DMS53 treated with DMSO at 0.1 percent for 48 hours (cell line): ENCODE data around the gene FAM184A.
"Not testable (repeated sequence)": the region's sequence is repeated elsewhere in the genome, so short reads cannot be mapped to it uniquely, and the experiment has no call there.

Experiments used
- DNase-seq: peaks from one replicate; lab custom pipeline; 2025; ENCODE audit not compliant: unreplicated experiment; lab: John Stamatoyannopoulos, UW

FAM184A gene

DNA sequence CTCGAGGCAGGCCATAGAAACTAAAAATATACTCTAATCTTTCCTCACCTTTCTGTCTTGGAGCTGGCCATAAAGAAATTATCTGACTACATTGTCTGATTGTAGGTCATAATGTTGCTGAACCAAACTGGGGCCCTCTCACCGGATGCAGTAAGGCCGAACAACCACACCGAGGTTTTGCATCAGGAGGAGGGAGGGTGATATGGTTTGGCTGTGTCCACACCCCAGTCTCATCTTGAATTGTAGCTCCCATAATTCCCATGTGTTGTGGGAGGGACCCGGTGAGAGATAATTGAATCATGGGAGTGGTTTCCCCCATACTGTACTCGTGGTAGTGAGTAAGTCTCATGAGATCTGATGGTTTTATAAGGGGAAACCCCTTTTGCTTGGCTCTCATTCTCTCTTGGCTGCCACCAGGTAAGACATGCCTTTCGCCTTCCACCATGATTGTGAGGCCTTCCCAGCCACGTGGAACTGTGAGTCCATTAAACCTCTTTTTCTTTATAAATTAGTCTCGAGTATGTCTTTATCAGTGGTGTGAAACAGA lies 19.4 kb upstream of the FAM184A start:
- not testable (repeated sequence) for DNase-seq

DNA sequence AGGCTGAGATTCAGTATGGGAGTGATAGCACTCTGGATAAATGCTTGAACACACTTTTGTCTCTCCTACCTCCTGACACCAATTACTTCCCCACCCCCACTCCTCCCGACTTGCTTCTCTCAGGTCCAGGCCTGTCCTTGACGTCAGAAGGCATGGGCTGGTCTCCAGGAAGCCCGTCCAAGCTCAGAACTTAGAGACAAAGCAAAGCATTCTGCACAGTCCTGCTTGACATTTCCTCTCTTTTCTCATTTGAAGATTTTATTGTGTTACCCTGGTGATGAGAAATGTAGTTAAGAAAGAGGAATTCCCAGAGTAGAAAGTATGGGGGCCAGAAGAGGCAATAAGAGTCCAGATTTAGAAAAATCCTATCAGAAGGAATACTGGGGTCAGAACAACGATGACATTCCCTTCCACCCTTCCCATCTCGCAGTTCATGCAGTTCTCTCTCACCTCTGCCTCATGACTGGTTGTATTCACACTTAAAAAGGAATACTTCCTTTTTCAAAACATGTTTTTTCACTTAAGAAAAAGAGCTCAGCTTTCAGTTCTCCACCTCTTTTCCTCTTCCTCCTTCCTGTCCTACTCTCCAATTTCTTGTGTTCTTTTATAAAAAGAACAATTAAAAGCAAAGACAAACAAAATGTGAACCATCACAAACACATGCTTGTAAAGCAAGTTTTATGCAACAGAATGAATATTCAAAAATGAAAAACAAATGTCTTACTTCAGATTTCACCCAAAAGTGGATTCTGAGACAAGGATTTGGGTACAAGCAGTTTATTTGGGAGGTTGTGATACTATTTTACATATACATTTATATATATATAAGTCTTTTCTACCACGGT lies 18.5 kb upstream of the FAM184A start:
- DNase-seq: no peak

DNA sequence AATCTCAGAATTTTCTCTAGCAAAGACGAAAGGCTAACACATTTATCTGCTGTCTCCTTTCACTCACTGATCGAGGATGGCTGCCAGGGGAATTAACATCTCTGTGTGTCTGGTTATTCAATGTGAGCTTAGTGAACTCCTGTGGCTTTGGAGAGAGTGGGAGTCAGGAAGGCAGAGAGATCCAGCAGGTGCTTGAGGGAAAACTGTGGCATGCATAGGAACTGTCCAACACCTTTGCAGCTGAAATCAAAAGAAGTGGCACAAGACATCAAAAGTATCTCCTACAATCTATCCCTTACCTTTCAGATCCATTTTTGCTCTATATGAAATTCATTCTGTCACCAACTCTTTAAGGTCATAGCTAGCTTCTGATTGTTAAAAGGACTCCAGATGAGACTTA lies 11.8 kb upstream of the FAM184A start:
- DNase-seq: no peak

DNA sequence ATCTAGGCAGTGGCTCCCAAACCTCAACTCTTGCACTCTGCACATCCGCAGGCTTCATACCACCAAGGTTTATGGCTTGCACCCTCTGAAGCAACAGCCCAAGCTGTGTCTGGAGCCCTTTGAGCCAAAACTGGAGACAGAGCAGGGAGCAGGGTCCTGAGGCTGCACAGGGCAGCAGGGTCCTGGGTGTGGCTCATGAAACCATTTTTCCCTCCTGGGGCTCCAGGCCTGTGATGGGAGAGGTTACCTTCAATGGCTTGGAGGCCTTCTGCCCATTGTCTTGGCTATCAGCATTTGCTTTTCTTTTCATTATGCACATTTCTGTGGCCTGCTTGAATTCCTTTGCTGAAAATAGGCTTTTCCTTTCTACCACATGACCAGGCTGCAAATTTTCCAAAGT lies 6.3 kb upstream of the FAM184A start:
- DNase-seq: no peak

DNA sequence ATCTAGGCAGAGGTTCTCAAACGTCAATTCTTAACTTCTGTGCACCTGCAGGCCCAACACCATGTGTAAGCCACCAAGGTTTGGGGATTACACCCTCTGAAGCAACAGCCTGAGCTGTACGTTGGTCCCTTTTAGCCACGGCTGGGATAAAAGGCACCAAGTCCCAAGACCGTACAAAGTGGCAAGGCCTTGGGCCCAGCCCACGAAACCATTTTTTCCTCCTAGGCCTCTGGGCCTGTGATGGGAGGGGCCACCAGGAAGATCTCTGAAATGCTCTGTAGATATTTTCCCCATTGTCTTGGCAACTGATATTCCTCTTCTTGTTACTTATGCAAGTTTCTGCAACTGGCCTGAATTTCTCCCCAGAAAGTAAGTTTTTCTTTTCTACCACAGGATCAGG lies 4.5 kb upstream of the FAM184A start:
- no peak for DNase-seq

DNA sequence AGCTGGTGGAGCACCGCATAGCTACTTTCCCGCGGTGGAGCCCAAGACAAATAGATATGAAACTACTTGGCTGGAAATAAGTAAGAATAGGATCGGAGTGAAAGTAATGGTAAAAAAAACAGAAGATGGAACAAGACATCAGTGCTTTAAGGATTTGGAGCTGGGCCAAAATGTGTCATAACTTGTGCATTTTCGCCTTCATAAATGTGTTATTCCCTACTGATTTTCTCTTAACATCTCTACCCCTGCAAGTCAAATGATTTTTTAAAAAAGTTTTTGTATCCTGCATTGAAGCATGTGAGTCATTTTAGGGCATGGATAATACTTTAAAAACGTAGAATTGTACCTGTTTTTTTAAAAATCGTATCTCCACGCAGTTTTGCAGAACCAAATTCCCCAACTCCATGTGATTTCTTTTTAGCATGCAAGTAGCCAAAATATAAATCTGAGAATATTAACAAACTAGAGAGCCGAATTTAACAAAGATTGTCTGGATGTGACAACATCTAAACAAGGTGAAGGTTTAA lies 882 bp upstream of the FAM184A start:
- DNase-seq: no peak

DNA sequence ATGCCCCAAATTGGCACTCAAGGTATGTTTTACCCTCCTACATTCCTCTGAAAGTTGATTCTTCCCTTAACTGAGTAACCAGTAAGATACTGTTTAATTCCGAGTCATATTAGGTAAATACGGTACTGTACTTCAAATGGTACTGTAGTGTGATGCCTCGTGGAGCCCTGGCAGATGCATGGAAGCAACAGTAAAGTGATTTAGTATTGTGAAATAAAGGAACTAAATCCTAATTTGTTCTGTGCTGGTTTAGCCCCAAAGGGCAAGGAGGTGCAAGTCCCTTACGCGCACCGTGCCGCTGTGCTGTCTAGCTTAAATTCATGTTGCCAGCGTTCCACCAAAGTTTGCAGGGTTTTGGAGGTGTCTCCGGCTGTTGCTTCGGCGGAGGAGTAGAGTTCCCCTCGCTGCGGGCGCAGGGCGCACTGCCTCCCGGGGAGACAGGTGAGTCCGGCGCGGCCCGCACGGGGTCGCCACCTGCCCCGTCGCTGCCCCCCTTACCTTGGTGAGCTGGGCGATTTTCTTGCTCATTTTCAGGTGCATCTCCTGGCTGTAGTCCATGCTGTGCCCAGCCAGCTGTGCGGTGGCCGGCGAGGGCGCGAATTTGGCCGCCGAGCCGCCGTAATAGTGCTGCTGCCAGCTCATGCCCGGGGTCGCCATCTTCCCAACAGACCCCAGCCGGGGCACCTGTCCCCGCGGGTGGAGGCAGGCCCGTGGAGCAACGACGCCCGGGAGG lies 655 bp downstream of the FAM184A start:
- no peak for DNase-seq

DNA sequence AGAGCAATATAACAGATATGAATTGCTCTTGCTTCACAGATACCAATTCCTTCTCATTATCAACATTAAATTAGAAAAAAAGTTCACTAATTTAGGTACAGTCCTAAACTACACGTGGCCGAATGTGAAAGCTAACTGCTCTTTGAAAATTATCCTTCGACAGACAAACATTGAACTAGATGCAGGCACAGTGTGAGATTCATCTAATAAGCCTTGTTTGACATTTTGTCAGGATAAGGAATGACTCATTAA lies 1.1 kb downstream of the FAM184A start:
- DNase-seq: no peak

DNA sequence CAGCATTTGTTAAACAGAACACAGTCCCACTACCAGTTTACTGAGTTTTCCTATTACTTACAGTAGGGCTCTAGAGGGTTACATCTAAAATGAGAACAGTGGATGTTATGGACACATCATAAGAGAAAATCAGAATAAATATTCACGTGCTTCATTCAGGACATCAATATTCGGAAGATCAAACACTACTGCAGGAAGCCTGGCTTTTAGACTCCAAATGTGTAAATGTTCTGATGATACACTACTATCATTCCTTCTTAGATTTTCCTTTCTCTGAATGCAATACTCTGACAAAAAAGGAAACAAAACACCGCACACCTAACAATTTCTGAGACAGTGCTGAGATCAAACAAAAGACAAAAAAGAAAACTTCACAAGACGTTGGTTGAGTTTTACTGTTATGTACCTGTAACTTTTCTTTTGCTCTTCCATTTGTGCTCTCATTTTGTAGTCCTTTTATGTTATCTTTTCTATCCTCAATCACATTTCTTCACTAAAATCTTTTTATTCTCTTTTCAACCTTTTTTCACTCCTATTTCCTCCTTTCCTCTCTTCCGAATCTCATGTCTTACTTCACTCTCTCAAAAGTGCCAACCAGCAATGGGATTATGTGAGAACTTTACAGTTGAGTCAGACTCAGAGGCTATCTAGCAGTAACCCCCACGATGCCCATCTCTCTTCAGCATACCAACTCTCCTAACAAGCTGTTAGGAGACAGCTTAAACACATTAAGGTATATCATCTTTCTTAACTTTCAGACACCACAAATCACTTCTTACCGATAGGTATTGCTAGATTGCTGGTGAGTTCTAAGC lies 1.7 kb downstream of the FAM184A start:
- DNase-seq: no peak

DNA sequence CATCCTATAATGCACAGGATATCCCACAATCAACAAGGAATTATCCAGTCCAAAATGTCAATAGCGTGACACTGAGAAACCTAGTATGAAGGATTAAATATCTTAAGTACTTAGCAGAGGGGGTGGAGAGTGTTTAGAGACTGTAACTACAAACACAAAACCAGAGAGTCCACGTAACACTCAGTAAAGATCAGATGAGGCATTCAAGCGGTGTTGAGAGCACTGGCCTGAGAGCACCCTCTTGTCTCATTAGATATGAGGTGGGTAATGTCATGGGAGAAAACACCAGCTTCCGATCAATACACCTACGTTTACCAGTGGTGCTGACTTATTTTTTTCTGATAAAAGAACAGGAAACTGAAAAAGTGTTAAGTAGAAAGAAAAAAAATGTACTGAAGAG lies 2.3 kb downstream of the FAM184A start:
- peak; percentile 23 for DNase-seq

DNA sequence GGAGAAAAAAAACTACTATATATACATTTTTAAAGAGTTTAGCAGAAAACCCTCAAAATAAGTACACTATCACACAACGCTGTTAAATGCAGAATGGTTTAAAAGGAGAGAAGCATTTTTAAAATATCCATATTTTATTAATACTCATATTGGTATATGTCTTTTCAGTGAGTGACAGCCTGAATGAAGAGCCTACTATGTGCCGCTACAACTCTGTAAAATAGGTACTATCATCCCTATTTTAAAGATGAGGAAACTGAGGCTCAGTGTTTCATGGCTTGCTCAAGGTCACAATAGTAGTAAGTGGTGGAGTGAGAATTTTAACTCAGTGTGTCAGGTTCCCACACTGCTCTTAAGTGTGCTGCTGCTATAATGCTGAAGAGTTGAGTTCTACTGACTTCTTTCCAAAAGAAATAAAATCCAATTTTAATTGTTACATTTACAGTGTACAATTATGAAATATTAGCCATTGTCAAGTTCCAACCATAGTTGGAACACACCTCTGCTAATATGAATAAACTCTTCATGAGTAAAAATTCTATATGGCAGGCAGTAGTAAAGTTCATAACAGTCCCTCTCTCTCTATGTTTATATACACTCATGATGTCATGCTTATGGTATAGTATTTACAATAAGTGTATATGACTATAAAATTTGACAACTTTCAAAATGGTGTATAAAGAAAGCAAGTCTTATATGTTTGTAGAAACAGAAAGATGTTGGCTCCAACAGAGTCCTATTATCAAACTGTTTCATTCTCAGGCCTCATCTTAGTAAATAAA lies 3.1 kb downstream of the FAM184A start:
- no peak for DNase-seq

DNA sequence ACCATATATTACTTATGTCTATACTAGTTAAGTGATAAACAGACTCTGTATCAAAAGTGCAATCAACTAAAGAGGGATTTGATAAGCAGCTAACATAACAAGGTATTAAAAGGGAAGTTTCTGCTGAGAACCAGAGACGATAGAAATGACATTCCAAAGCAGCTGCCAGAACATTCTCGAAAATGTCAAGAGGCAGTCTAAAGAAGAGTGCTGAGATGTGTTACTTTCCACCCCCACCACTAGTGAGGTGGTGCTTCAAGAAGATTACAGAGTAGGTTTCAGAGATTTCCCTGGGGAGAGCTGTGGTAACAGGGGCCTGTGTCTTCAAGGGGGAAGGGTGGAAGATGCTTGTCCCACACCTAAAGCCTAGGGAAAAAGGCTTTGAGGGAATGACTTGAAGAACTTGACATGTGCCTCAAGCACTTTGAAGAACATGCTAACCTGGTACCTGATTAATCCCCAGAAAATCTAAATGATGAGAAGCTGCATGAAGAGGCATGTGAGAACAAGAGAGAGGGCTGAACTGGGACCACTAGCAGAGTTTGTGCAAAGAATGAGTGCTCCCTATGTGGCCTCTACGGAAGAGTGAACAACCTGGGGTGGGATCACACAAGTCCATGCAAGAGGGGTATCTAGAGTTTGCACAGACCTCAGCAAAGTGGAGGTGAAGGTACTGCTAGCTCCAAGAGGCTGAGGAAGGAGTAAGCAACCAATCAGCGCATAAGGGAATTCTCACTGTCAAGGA lies 5.0 kb downstream of the FAM184A start:
- no peak for DNase-seq

DNA sequence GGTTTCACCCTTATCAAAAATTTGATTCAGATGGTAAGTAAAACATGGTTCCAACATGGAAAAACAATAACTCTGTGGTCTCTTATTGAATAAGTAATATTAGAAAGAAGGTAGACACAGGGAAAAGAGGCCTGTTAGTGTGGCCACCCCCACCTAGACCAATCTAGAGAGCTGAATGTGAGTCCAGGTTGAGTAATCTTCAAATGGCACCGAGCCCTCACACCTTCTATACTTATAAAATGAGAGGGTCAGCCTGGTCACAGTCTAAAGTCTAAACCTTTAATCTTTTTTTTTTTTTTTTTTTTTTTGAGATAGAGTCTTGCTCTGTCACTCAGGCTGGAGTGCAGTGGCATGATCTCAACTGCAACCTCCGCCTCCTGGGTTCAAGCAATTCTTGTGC lies 6.9 kb downstream of the FAM184A start:
- no peak for DNase-seq

DNA sequence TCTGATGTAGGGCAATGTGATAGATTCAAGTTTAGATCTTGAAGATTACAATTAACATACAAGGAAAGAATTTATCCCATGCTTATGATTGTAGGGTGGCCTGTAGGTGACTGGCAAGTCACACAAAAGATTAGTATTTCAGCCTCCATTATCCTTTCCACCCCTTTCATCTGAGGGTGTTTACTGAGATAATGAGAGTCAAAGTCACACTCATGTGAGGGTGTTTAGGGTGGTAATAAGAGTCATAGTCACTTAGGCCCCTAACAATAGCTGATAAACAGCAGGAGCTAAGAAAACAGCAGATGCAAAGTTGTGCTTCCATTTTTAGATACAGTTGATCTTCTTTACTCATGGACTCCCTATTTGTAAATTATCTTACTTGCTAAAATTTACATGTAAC lies 11.4 kb downstream of the FAM184A start:
- DNase-seq: no peak

DNA sequence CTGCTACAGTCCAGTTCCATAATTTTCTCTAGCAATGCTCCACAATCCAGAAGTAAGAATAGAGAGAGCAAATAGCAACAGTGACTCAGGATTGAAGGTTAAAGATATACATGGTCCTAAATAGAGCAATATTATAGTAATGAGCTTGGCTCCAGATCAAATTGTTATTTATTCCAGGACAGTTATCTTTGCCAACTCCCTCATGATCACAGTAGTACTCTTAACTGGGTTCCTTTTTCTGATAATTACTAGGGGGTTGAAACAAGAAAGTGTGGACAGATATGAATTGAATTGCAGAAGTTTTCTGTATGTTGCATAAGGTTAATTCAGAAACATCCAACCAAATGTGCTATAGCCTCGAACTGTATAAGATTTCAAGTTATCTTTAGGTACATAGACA lies 11.9 kb downstream of the FAM184A start:
- DNase-seq: no peak

DNA sequence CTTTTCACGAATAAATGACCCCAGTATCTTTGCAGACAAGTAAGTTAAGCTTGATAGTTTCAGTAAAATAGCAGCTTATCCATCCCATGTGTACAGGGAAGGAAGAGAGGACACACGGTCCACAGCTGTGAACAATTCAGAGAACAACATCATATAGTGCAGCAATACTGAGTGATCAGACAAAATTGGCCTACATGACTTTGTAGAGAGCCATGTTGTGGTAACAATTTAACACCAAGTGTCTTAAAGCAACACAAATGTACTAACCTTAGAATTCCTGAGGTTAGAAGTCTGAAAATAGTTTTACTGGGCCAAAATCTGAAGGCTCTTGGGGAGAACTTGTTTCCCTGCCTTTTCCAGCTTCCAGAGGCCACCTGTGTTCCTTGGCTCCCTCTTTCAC lies 12.5 kb downstream of the FAM184A start:
- DNase-seq: no peak

DNA sequence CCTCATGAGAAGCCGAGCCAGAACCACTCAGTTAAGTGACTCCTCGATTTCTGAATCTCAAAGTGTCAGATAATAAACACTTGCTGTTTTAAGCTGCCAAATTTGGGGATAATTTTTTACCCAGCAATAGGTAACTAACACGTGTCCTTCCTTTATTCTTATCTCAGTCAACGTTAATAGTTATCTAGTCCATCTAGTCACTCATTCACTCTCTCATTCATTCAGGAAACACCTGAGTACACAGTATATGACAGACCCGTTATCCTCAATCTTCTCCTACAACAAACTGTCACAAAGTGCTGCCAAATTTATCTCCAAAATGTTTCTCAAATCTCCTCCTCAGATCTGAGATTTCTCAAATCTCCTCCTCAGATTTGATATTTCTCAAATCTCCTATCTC lies 13.1 kb downstream of the FAM184A start:
- DNase-seq: no peak

DNA sequence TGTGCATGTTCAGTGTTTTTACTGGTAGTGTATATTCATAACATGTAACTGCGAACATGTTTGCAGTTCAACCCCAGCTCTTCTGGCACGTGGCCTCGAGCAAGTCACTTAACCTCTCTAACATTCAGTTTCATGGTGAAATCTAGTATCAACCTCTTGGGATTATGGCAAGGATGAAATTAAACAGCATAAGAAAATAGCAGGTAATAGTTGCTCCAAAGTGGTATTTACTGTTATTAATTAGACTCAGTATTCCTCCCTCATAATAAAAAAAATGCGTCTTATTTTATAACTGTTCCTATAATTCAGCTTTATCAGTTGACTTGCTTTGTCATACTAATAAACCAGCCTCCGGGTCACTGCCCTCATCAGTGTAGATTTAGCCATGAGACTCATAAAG lies 15.0 kb downstream of the FAM184A start:
- no peak for DNase-seq

DNA sequence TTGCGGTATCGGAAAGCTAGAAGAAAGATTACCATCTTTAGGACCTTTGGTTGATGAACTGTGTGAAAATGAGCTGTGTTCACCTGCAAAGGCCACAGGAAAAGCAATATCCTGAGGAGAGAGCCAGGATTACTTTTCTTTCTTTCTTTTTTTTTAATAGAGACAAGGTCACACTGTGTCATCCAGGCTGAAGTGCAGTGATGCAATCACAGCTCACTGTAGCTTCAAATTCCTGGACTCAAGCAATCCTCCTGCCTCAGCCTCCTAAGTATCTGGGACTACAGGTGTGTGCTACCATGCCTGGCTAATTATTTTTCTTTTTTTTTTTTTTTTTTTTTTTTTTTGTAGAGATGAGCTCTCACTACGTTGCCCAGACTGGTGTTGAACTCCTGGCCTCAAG lies 17.2 kb downstream of the FAM184A start:
- DNase-seq: no peak
